HG02973 (cell line): ENCODE measurements around the gene ZC3H10.
"Not testable (repeated sequence)": the region's sequence is repeated elsewhere in the genome, so short reads cannot be mapped to it uniquely, and the experiment has no call there.

Experiments
- ATAC-seq: cut with Tn5 transposase; IDR thresholded peaks from one replicate; pipeline ENCODE4 v1.9.1; 2021; ENCODE audit warnings: moderate library complexity; ENCODE audit not compliant: unreplicated experiment

ZC3H10 gene

DNA sequence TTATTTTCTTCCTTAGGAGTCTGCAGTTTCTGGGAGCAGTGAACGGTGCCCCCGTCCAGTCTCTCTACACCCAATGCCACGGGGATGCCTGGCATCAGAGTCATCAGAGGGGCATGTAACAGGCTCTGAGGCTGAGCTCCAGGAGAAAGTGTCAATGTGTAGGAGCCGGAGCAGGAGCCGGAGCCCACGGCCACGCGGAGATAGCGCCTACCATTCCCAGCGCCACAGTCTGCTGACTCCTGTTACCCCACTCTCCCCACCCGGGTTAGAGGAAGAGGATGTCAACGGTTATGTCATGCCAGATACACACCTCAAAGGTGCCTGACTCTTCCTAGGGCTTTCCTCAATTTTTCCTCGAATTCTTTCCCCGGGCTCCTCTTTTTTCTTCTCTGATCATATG is 17.0 kb upstream of the ZC3H10 start:
- ATAC-seq, result no peak

DNA sequence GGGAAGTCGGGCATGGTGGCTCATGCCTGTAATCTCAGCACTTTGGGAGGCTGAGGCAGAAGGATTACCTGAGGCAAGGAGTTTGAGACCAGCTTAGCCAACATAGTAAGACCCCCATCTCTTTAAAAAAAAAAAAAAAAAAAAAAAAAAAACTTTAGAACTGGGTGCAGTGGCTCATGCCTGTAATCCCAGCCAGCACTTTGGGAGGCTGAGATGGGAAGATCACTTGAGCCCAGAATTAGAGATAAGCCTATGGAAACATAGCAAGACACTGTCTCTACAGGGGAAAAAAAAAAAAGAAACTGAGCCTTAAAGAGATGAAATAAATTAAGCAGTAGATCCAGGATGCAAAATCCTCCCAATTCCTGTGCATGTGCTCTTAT is 15.4 kb upstream of the ZC3H10 start:
- no peak for ATAC-seq

DNA sequence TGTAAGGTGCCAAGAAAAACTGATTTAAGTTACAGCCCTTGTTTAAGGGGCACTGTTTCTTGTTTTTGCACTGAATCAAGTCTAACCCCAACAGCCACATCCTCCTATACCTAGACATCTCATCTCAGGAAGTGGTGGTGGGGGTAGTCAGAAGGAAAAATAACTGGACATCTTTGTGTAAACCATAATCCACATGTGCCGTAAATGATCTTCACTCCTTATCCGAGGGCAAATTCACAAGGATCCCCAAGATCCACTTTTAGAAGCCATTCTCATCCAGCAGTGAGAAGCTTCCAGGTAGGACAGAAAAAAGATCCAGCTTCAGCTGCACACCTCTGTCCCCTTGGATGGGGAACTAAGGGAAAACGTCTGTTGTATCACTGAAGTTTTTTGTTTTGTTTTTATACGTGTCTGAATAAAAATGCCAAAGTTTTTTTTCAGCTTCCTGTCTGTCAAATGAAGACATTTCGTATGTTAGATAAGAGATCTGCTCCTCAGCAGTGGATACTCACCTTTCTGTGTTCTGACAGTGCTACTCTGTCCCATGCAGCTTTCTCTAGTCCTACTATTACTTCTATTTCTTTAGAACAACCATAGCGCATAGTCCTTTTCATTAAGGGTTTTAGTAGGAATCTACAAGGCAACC is 14.9 kb upstream of the ZC3H10 start:
- no peak for ATAC-seq

DNA sequence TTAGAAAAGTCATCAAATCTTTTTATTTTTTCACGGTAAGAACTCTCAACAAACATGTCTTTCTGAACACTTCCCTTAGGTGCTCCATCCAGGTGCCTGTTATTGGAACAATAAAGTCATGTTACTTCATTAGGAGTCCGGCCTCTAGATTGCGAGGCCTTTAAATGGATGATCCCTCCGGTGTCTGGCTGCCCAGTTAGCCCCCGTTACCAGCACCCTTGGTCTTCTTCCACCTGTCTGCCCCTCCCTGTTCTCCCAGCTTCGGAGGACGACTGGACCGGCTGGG is 14.3 kb upstream of the ZC3H10 start:
- no peak for ATAC-seq

DNA sequence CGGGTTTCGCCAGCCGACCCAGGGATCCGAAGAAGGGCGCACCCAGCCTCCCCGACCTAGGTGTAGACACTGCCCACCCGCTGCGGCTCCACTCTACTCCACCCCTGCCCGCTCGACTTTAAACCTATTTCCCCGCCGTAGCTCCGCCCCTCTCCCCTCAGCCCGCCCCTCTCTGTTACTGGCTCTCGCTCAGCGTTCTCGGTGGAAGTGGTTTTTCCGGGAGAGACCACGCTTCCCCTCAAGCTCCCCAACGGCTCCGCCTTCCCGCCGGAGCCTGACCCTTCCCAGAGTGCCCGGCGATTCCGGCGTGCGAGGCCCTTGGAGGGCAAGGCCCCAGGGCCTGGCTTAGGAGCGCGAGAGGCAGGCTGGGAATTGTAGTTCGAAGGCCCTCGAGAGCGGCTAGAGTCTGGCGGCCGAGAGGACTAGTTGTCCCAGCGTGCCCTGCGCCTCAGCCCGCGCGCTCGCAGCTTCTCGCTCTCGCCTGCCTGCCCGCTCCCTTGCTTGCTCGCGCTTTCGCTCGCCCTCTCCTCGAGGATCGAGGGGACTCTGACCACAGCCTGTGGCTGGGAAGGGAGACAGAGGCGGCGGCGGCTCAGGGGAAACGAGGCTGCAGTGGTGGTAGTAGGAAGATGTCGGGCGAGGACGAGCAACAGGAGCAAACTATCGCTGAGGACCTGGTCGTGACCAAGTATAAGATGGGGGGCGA is 13.8 kb upstream of the ZC3H10 start, which contains the start of gene PA2G4:
PA2G4 (plus strand) TSS at position 451 of the 706 bp plus-strand sequence; CDS start at position 630, 179 bp downstream.
- ATAC-seq, result peak; percentile 92

DNA sequence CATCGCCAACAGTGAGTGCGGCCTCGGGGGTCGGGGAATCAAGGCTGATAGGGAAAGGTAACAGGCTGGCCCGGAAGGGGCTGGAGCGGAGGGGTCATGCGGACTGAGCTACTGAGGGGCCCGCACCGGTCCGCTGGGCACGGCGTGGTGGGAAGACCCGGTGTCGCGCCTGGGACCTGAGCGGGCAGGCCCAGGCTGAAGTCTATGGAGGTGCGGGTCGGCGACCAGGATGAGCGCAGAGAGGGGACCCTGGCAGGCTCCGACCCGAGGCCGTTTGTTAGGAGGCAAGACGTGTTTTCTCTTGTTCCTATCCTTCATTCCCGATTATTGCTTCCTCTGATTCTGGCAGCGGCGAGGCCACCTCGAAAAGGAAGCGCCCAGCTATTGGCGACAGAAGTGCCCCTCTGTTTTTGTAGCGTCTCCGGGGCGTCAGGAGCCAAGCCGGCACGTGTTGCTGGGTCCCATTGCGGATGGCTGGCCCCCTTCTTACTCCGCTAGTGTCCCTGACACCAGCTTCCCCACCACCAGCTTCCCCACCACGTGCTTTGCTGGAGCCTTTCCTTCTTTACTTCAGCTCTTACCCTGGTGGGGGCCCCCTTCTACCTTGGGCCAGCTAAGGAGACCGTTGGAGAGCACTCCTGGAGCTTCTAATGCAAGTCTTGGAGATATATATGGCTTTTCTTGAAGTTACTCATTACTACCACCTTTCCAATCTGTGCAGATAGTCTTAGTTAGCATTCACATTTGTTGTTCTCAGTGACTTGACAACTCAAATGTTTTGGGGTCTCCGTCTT is 13.1 kb upstream of the ZC3H10 start:
- ATAC-seq, result peak; percentile 12

GRCh38 chr12:56105609-56105902 is 12.5 kb upstream of the ZC3H10 start:
- ATAC-seq, result no peak

- no peak for ATAC-seq
Observed at GRCh38 chr12:56107242-56107641, 10.8 kb upstream of the ZC3H10 start.

DNA sequence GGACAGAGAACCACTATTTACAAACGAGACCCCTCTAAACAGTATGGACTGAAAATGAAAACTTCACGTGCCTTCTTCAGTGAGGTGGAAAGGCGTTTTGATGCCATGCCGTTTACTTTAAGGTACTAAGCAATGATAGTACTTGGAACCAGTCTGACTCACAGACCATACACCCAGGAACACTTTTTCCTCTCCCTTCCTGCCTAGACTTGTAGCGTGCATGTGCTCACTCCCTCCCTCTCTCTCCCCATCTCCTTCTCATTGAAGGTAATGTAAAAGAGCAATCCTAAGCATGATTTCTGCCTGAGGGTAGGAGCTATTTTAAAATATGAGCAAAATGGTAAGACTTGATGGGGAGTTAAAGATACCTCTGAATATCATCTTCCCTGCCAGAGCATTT is 7.5 kb upstream of the ZC3H10 start:
- no peak for ATAC-seq

- ATAC-seq, result no peak
Observed at GRCh38 chr12:56114084-56114483, 4.0 kb upstream of the ZC3H10 start.

- no peak for ATAC-seq
Observed at GRCh38 chr12:56115329-56115728, 2.7 kb upstream of the ZC3H10 start.

- ATAC-seq, result peak; percentile 33
Observed at GRCh38 chr12:56116267-56117081, 1.6 kb upstream of the ZC3H10 start, which contains the start of gene RPL41. RPL41 (plus strand) TSS chr12:56116633.

GRCh38 chr12:56117082-56117706 is 872 bp upstream of the ZC3H10 start:
- ATAC-seq, result not testable (repeated sequence)

- ATAC-seq, result no peak
Observed at GRCh38 chr12:56118688-56119357, 757 bp downstream of the ZC3H10 start.

- ATAC-seq, result no peak
Observed at GRCh38 chr12:56119361-56119796, 1.3 kb downstream of the ZC3H10 start.

GRCh38 chr12:56120158-56120846 is 2.2 kb downstream of the ZC3H10 start:
- no peak for ATAC-seq

DNA sequence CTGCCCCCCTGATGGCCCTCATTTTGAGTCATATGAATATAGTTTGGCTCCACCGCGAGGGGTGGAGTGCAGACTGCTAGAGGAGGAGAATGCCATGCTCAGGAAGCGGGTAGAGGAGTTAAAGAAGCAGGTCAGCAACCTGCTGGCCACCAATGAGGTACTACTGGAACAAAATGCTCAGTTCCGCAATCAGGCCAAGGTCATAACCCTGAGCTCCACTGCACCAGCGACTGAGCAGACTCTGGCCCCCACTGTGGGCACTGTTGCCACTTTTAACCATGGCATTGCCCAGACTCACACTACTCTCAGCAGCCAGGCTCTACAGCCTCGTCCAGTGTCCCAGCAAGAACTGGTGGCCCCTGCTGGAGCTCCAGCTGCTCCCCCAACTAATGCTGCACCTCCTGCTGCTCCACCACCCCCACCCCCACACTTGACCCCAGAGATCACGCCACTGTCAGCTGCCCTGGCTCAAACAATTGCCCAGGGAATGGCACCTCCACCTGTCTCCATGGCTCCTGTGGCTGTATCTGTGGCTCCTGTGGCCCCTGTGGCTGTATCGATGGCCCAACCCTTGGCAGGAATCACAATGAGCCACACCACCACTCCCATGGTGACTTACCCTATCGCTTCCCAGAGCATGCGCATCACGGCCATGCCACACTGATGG is 3.3 kb downstream of the ZC3H10 start:
- no peak for ATAC-seq

- ATAC-seq, result no peak
Observed at GRCh38 chr12:56122637-56123036, 4.6 kb downstream of the ZC3H10 start.

DNA sequence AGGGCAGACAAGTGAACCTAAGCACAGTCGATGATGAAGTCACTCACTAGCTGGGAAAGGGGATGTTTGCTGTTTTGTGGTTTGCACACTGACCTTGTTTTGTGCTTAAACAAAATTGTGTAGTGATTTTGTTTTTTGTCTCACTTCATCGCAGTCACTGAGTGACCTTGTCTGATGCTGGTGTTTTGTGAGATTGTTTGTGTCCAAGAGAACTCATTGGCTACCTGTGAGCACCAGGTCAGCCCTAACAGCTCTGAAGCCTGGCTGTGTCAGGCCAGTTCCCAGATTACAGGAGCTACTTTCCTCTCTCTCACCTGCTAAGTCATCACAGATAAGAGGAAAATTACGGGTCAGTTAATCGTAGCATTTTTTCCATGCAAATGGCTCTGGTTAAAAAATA is 6.1 kb downstream of the ZC3H10 start:
- ATAC-seq, result no peak
